GM18505 (cell line): ENCODE results near the gene DUSP12.

Source experiments
- ATAC-seq: cut with Tn5 transposase; IDR thresholded peaks from one replicate; pipeline ENCODE4 v1.9.1; 2021; ENCODE audit not compliant: unreplicated experiment
- POLR2A ChIP-seq: IDR thresholded peaks from 4 replicates; pipeline ENCODE4 v1.6.1; 2011; ENCODE audit warnings: borderline replicate concordance; ENCODE audit not compliant: insufficient read depth, insufficient read length; ENCODE audit errors: extremely low read depth

The DUSP12 gene

DNA sequence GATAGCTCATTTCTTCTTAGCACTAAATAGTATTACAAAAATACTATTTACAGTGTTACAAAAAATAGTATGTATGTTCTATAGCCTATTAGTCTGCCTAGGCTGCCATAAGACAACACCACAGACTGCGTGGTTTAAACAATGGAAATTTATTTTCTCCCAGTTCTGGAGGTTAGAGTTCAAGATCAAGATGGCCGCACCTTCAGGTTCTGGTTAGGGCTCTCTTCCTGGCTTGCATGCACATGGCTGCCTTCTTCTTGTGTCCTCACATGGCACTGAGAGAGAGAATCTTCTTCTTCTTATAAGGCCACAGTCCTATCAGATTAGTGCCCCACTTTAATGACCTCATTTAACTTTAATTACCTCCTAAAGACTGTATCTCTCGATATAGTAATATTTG is 20.7 kb downstream of the DUSP12 start:
- no peak for ATAC-seq
- no peak for TF ChIP-seq POLR2A

DNA sequence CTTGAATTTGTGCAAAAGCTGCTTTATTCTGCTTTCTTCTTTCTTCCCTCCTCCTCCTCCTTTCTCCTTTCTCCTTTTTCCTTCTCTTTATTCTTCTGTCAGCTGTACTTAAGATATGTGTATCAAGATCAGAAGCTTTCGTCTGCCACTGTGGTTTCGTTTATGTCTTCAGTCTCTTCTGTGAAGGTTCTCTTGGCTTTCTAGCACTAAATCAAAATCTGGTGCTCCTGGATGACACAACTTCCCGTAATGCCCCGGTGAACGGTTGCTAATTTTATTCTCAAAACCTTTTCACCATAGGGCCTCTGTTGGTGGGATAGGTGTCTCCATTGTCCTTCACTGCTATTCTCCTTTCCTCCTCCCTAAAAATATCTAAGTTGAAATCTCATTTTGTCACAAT is 21.6 kb downstream of the DUSP12 start:
- TF ChIP-seq POLR2A: no peak
- ATAC-seq: no peak

DNA sequence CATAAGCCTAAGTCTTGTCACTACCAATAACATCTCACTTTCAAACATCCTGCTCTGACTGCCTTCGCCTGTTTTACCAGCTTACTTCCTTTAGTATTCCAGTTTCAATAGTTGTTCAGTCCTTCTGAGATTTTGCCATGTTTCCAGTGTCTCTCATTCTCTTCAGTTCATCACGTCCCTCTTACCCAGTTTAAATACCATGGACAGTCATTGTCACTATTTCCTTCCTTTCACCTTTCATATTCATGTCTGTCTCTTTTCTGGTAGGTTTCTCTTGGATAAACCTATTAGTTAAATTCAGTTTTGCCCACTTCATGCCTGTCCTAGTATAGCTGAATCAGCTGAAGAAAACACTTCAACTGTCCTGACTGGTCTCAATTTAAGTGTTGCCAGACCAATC is 22.4 kb downstream of the DUSP12 start:
- ATAC-seq: no peak
- no peak for TF ChIP-seq POLR2A

DNA sequence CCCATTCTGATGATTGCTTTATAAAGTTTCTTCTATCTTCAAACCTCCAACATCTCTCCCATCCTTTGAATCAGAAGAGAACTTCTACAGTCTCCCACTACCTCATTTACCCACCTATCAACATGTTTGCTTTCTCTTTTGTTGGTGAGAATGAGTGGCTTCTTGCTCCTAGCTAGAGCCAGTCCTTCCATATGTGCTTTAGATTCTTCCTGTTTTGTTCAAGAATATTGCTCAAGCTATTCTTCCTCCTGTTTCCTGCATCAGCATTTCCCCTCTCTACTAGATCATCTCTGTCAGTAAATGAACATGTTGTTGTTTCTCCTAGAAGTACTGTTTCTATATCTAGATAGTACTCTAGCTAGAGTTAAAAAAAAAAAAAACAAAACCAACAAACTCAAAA is 22.8 kb downstream of the DUSP12 start:
- ATAC-seq: no peak
- TF ChIP-seq POLR2A: no peak

DNA sequence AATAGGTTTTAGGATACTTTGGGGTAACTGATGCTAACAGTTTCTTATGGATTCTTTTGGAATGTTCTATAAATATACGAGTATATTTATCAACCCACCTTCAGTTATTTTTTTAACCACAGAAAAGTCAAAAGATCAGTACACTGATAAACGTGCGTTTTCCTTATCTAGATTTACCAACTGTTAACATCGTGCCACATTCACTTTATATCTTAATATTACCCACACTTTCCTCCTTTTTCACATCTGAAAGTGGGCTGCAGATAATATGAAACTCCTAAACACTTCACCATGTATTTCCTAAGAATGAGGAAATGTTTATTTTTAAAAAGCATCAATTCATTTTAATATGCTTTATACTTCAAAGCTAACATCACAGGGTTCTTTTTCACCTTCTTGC is 24.2 kb downstream of the DUSP12 start:
- no peak for ATAC-seq
- TF ChIP-seq POLR2A: no peak

DNA sequence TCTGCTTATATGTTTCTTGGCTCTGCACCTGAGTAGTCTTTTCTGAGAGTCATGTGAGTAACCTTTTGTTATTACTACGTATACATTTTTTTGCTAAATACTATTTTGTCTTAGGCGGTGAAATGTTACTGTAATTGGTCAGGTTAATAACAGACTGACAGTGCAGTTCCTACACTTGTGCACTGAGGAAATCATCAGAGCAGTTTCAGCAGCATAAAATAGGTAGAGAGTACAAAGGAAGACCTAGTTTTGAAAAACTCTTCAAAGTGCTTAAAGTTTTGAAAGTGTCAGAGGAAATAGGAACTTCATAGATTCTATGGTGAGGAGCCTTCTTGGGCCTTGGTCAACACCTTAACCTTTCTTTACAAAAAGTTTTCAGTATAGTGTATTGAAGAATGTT is 27.7 kb downstream of the DUSP12 start:
- TF ChIP-seq POLR2A: no peak
- no peak for ATAC-seq

DNA sequence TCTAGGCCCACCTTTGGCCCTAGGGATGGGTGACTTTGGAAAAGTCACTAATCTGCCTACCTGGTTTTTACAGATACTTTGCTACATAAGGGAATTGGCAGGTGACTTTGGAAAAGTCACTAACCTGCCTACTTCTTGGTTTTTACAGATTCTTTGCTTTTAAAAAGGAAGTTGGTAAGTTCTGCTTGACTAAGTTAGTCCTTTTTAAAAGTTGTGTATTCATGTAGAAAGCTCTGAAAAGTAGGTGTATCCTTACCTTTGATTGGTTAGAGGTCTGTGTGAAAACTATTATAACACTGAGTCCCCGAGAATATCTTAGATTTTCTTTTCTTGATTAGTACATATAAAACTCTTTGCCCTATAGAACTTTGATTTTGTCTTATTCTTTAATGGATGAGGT is 28.9 kb downstream of the DUSP12 start:
- no peak for ATAC-seq
- no peak for TF ChIP-seq POLR2A

DNA sequence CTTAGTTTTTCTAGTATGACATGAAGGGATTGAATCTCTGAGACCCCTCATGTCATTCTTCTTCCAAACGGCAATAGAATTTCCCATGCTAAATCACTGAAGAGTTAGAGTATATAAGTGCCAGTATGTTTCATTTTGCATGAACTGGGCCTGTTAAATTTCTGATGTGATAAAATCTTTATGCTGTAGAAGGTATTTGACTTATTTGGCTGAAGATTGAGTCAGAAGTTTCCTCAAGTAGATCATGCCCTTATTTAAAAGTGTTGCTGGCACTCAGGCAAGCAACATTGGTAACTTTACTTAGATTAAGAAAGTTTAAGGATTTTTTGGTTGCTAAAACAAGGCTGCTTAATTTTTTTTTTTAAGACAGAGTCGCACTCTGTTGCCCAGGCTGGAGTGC is 29.8 kb downstream of the DUSP12 start:
- TF ChIP-seq POLR2A: no peak
- ATAC-seq: no peak

DNA sequence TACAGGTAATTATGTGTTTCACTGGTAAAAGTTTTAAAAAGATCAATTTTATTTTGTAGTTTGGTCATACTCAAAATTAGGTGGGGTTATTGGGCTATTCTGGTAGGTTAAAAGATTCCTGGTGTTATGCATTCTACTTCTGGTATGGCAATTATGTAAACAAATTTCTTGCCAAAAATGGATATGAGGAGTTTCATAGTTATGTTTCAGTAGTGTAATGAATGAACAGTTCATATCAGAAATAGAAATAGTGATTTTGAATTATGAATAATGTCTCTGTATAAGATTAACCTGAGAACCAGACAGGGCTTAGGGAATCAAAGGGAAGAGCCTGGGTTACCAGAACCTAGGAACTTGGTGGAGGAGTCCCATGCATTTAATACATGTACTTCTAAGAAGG is 32.4 kb downstream of the DUSP12 start:
- TF ChIP-seq POLR2A: no peak
- no peak for ATAC-seq

DNA sequence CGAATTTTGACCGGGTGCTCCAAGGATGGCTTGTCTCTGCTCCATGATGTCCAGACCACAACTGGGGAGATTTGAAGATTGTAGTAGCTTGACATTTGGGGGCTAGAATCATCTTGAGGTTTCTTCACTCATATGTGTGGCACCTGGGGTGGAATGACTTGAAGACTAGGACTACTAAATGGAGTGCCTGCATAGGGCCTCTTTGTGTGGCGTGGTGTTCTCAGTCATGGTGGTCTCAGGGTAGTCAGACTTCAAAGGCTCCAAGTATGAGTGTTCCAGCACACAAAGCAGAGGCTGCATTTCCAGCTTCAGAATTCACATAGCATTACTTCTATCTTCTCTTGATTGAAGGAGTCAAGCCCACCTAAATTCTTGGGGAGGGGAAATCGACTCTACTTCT is 33.3 kb downstream of the DUSP12 start:
- no peak for TF ChIP-seq POLR2A
- no peak for ATAC-seq

DNA sequence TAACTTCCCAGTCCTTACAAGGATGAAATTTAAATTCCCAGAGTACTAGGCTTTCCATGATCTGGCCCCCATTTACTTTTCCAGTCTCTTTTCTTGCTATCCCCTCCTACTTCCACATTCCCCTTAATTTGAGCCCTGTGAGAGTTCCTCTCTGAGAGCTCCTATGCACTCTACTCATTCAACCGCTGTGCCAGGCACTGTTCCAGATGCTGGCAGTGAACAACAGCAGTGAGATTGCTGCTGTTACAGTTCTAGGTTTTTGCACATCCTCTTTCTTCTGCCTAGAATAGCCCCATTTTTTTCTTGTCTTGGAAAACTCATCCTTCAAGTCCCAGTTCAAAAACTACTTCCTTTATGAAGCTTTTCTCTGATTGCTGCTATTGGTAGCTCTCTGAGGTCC is 35.4 kb downstream of the DUSP12 start:
- no peak for ATAC-seq

DNA sequence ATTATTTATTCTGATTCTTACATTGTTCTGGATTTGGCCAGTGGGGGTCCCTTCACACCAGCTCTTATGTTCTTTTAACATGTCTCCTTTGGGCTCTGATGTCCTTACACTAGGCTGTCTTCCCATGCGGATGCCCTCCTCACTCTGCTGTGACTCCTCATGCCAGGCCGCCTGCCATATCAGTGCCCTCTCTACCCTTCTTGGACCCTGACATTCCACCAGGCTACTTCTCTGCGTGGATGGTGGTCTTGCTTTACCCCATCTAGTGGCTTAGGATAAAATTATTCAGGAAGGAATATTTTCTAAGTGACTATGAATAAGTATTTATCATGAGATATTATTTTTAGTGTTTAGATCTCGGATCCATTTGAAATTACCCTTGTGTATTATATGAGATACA is 37.8 kb downstream of the DUSP12 start:
- TF ChIP-seq POLR2A: no peak

More for the DNA sequence above, 35.4 kb downstream of the DUSP12 start:
- no peak for TF ChIP-seq POLR2A

DNA sequence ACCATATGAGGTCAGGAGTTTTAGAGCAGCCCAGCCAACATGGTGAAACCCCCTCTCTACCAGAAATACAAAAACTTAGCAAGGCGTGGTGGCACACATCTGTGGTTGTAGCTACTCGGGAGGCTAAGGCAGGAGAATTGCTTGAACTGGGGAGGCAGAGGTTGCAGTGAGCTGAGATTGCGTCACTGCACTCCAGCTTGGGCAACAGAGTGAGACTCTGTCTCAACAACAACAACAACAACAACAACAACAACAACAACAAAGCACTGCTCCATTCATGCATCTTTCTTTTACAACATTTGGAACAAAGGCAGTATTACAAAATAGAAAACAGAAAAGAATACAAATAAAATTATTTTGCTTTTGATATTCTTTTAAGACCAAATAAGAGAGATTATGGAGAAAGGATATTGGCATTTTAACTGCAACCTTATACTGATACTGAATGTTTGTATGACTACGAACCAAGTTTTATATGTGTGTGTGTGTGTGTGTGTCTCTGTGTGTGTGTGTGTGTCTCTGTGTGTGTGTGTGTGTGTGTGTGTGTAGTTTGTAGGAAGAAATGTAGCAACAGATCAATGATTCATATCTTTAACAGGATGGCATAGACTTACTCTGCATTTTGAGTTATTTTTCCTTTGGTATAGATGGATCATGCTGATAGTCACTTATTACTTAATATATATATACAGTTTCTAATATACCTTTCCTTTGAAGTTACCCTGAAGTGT is 41.2 kb downstream of the DUSP12 start:
- ATAC-seq: no peak
- TF ChIP-seq POLR2A: no peak

More for the DNA sequence above, 37.8 kb downstream of the DUSP12 start:
- no peak for ATAC-seq

DNA sequence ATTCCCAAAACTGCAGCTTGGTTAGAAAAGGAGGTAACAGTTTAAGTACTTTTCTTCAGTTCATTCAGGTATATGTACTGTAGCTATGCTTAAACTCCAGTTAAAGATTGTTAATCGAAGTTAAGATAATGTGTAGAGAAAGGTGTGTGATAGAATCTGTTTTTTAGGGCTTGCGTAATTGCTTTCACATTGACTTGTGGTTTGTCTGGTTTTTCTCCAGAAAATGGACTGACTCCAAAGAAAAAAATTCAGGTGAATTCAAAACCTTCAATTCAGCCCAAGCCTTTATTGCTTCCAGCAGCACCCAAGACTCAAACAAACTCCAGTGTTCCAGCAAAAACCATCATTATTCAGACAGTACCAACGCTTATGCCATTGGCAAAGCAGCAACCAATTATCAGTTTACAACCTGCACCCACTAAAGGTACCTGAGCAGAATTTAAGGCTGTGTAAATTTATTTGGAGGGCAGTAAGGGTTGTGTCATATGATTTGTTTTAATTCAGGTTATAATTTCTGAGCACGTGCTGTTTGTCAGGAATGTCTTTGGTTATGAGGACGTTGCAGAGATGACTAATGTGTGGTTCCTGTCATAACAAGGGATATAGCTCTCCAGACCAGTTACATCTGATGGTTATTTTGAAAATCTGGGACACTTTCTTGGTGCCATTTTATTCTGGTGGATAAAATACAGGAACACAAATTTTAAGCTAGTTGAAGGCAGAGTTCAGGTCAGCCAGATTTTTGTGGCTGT is 42.5 kb downstream of the DUSP12 start:
- no peak for TF ChIP-seq POLR2A
- ATAC-seq: no peak
